BLaER1 treated with 17β-estradiol and CSF1 and Interleukin-3, amounts not matched to agents 10 nM and 100 nM (cell line): ENCODE data around the gene LONP2.

Experiments used
- H3K27ac ChIP-seq, 11 experiments: shearing (Covaris generic); formaldehyde crosslinking; 2 replicates each; pipeline ENCODE4 v1.8.1; 2022
- H3K27me3 ChIP-seq, 11 experiments: shearing (Covaris generic); formaldehyde crosslinking; 2 replicates each; pipeline ENCODE4 v1.8.1; 2022
- H3K36me3 ChIP-seq, 11 experiments: shearing (Covaris generic); formaldehyde crosslinking; 2 replicates each; pipeline ENCODE4 v1.8.1; 2022
- H3K4me1 ChIP-seq, 10 experiments: shearing (Covaris generic); formaldehyde crosslinking; 2 replicates each; pipeline ENCODE4 v1.8.1; 2022
- H3K4me2 ChIP-seq, 11 experiments: shearing (Covaris generic); formaldehyde crosslinking; 2 replicates each; pipeline ENCODE4 v1.8.1; 2022
- H3K4me3 ChIP-seq, 10 experiments: shearing (Covaris generic); formaldehyde crosslinking; 2 replicates each; pipeline ENCODE4 v1.8.1; 2022
- H3K9ac ChIP-seq, 11 experiments: shearing (Covaris generic); formaldehyde crosslinking; 2 replicates each; pipeline ENCODE4 v1.8.1; 2022
- H3K9me3 ChIP-seq, 11 experiments: shearing (Covaris generic); formaldehyde crosslinking; replicated peaks in 1 of 11; 2 replicates each; pipeline ENCODE4 v1.8.1; 2022
- H4K20me1 ChIP-seq, 11 experiments: shearing (Covaris generic); formaldehyde crosslinking; 2 replicates each; pipeline ENCODE4 v1.8.1; 2022
- Cebpa-rat ChIP-seq, 11 experiments: shearing (Covaris generic); IDR thresholded peaks; 2 replicates each; pipeline ENCODE4 v1.8.1; 2022

The LONP2 gene

GRCh38 chr16:48354877-48355855, 111.1 kb downstream of the LONP2 start:
- Histone ChIP-seq H3K27me3 (no peaks in the 10 kb centered on the region), H4K20me1 (peaks cover 17 to 86% (median 53%) of the 10 kb centered on the region in 11 experiments; a peak in 20 of 22 replicates), H3K4me3 (no peak overlapping the region), H3K4me2 (peak overlapping the region in 3 of 11 experiments; percentile 16 to 76 (median 68); a peak in 4 of 22 replicates), H3K9me3 (no peaks in the 10 kb centered on the region), H3K27ac (no peak overlapping the region; a peak in 1 of 22 replicates), H3K9ac (no peak overlapping the region), H3K4me1 (peaks cover 18 to 61% (median 26%) of the 10 kb centered on the region in 10 experiments), H3K36me3 (peaks cover 54 to 91% (median 75%) of the 10 kb centered on the region in 11 experiments)
- TF ChIP-seq Cebpa-rat (IDR thresholded peaks at IDR 0.05) = no peak

- peak overlapping the region in 4 of 11 experiments; percentile 15 to 46 (median 34); a peak in 6 of 22 replicates for H3K27ac ChIP-seq
- peaks cover 47 to 87% (median 65%) of the 10 kb centered on the region in 11 experiments for H3K36me3 ChIP-seq
- peaks cover 22 to 97% (median 67%) of the 10 kb centered on the region in 11 experiments; a peak in 20 of 22 replicates for H4K20me1 ChIP-seq
Observed at GRCh38 chr16:48356633-48357376, 112.7 kb downstream of the LONP2 start.

GRCh38 chr16:48358419-48358818, 114.3 kb downstream of the LONP2 start:
- Histone ChIP-seq H4K20me1 (peaks cover 23 to 97% (median 75%) of the 10 kb centered on the region in 11 experiments; a peak in 20 of 22 replicates), H3K4me1 (peaks cover 32 to 94% (median 49%) of the 10 kb centered on the region in 10 experiments), H3K36me3 (peaks cover 42 to 87% (median 60%) of the 10 kb centered on the region in 11 experiments; a peak in 21 of 22 replicates), H3K27ac (no peak overlapping the region; a peak in 1 of 22 replicates), H3K9me3 (no peaks in the 10 kb centered on the region), H3K27me3 (no peaks in the 10 kb centered on the region), H3K9ac (no peak overlapping the region), H3K4me3 (no peak overlapping the region), H3K4me2 (peak overlapping the region in 2 of 11 experiments; percentile 76 to 83; a peak in 3 of 22 replicates)
- TF ChIP-seq Cebpa-rat (IDR thresholded peaks at IDR 0.05) = no peak

More at GRCh38 chr16:48356633-48357376, 112.7 kb downstream of the LONP2 start:
- no peak for TF ChIP-seq Cebpa-rat (IDR thresholded peaks at IDR 0.05)
- Histone ChIP-seq H3K4me1 (peaks cover 30 to 78% (median 42%) of the 10 kb centered on the region in 10 experiments), H3K27me3 (no peaks in the 10 kb centered on the region), H3K4me2 (peak overlapping the region; percentile 31 to 83 (median 45); a peak in 20 of 22 replicates), H3K4me3 (no peak overlapping the region), H3K9ac (peak overlapping the region in 3 of 11 experiments; percentile 13 to 36 (median 14); a peak in 1 of 22 replicates), H3K9me3 (no peaks in the 10 kb centered on the region)

- Histone ChIP-seq H3K9me3 (peaks cover 0 to 4% (median 0%) of the 10 kb centered on the region in 11 experiments; a peak in 1 of 22 replicates), H3K4me1 (peaks cover 38 to 99% (median 51%) of the 10 kb centered on the region in 10 experiments), H3K4me3 (no peak overlapping the region), H3K27me3 (no peaks in the 10 kb centered on the region), H3K9ac (no peak overlapping the region), H3K4me2 (peak overlapping the region in 2 of 11 experiments; percentile 8 to 98; a peak in 4 of 22 replicates), H4K20me1 (peaks cover 38 to 100% (median 91%) of the 10 kb centered on the region in 11 experiments; a peak in 20 of 22 replicates), H3K36me3 (peaks cover 39 to 84% (median 53%) of the 10 kb centered on the region in 11 experiments; a peak in 21 of 22 replicates), H3K27ac (no peak overlapping the region)
- TF ChIP-seq Cebpa-rat (IDR thresholded peaks at IDR 0.05) = no peak
Observed at GRCh38 chr16:48359983-48360382, 115.9 kb downstream of the LONP2 start.

GRCh38 chr16:48361012-48361411, 116.9 kb downstream of the LONP2 start:
- TF ChIP-seq Cebpa-rat (IDR thresholded peaks at IDR 0.05) = no peak
- Histone ChIP-seq H3K4me3 (no peak overlapping the region), H3K4me1 (peaks cover 45 to 98% (median 58%) of the 10 kb centered on the region in 10 experiments), H3K27ac (peak overlapping the region in 10 of 11 experiments; percentile 1 to 69 (median 44); a peak in 12 of 22 replicates), H4K20me1 (peaks cover 47 to 100% (median 97%) of the 10 kb centered on the region in 11 experiments; a peak in 21 of 22 replicates), H3K9ac (no peak overlapping the region), H3K4me2 (peak overlapping the region; percentile 28 to 98 (median 51); a peak in 20 of 22 replicates), H3K9me3 (peaks cover 0 to 4% (median 0%) of the 10 kb centered on the region in 11 experiments; a peak in 1 of 22 replicates), H3K36me3 (peaks cover 30 to 74% (median 43%) of the 10 kb centered on the region in 11 experiments; a peak in 21 of 22 replicates), H3K27me3 (no peaks in the 10 kb centered on the region)

- peaks cover 53 to 100% (median 99%) of the 10 kb centered on the region in 11 experiments; a peak in 21 of 22 replicates for H4K20me1 ChIP-seq
- H3K36me3 ChIP-seq = peaks cover 28 to 70% (median 40%) of the 10 kb centered on the region in 11 experiments; a peak in 21 of 22 replicates
- no peak overlapping the region for H3K4me3 ChIP-seq
- TF ChIP-seq Cebpa-rat (IDR thresholded peaks at IDR 0.05) = no peak
- H3K4me1 ChIP-seq = peaks cover 48 to 98% (median 57%) of the 10 kb centered on the region in 10 experiments
- H3K9ac ChIP-seq = peak overlapping the region in 2 of 11 experiments; percentile 8 to 15; a peak in 3 of 22 replicates
- peak overlapping the region; percentile 1 to 69 (median 42); a peak in 16 of 22 replicates for H3K27ac ChIP-seq
- H3K4me2 ChIP-seq = peak overlapping the region; percentile 28 to 98 (median 51)
- H3K27me3 ChIP-seq = no peaks in the 10 kb centered on the region
- peaks cover 0 to 4% (median 0%) of the 10 kb centered on the region in 11 experiments; a peak in 1 of 22 replicates for H3K9me3 ChIP-seq
Observed at GRCh38 chr16:48361540-48362144, 117.5 kb downstream of the LONP2 start.

GRCh38 chr16:48365025-48365600, 121.0 kb downstream of the LONP2 start:
- peak overlapping the region in 10 of 11 experiments; percentile 53 to 79 (median 71); a peak in 18 of 22 replicates for H3K9ac ChIP-seq
- H4K20me1 ChIP-seq = peaks cover 77 to 100% (median 100%) of the 10 kb centered on the region in 11 experiments; a peak in 21 of 22 replicates
- H3K4me3 ChIP-seq = peak overlapping the region; percentile 51 to 70 (median 58); a peak in 16 of 20 replicates
- H3K9me3 ChIP-seq = peaks cover 0 to 4% (median 0%) of the 10 kb centered on the region in 11 experiments; a peak in 1 of 22 replicates
- H3K27me3 ChIP-seq = no peaks in the 10 kb centered on the region
- peak overlapping the region; percentile 62 to 98 (median 86) for H3K4me2 ChIP-seq
- H3K36me3 ChIP-seq = peaks cover 5 to 35% (median 14%) of the 10 kb centered on the region in 11 experiments; a peak in 18 of 22 replicates
- peak overlapping the region in 10 of 11 experiments; percentile 46 to 82 (median 70); a peak in 16 of 22 replicates for H3K27ac ChIP-seq
- TF ChIP-seq Cebpa-rat (IDR thresholded peaks at IDR 0.05) = no peak
- peaks cover 49 to 91% (median 66%) of the 10 kb centered on the region in 10 experiments for H3K4me1 ChIP-seq
